HG03439 (cell line): ENCODE results near the gene CAPN9.
"Not testable (repeated sequence)": the region's sequence is repeated elsewhere in the genome, so short reads cannot be mapped to it uniquely, and the experiment has no call there.

Experiments used
- ATAC-seq: cut with Tn5 transposase; IDR thresholded peaks from one replicate; pipeline ENCODE4 v1.9.1; 2021; ENCODE audit warnings: mild to moderate bottlenecking, moderate library complexity; ENCODE audit not compliant: unreplicated experiment

The CAPN9 gene

GRCh38 chr1:230709619-230710542 lies 37.3 kb upstream of the CAPN9 start:
- ATAC-seq = no peak

- ATAC-seq = no peak
Observed at GRCh38 chr1:230710543-230710904, 36.7 kb upstream of the CAPN9 start.

- ATAC-seq = no peak
Observed at GRCh38 chr1:230711245-230711644, 35.9 kb upstream of the CAPN9 start.

- no peak for ATAC-seq
Observed at GRCh38 chr1:230712470-230712942, 34.7 kb upstream of the CAPN9 start.

- ATAC-seq = no peak
Observed at GRCh38 chr1:230713138-230713537, 34.0 kb upstream of the CAPN9 start.

GRCh38 chr1:230713547-230713914 lies 33.7 kb upstream of the CAPN9 start:
- no peak for ATAC-seq

- no peak for ATAC-seq
Observed at GRCh38 chr1:230713915-230714764, 33.0 kb upstream of the CAPN9 start, which contains the start of gene AGT. Gene AGT (minus strand): TSS chr1:230714122. CDS start chr1:230710823, 3,299 bp downstream.

- no peak for ATAC-seq
Observed at GRCh38 chr1:230715510-230715909, 31.7 kb upstream of the CAPN9 start.

- not testable (repeated sequence) for ATAC-seq
Observed at GRCh38 chr1:230716453-230716852, 30.7 kb upstream of the CAPN9 start.

GRCh38 chr1:230717251-230717650 lies 29.9 kb upstream of the CAPN9 start:
- ATAC-seq = no peak

- ATAC-seq = not testable (repeated sequence)
Observed at GRCh38 chr1:230721849-230722522, 25.2 kb upstream of the CAPN9 start.

- no peak for ATAC-seq
Observed at GRCh38 chr1:230725256-230726012, 21.8 kb upstream of the CAPN9 start.

- no peak for ATAC-seq
Observed at GRCh38 chr1:230728710-230729392, 18.3 kb upstream of the CAPN9 start.

- ATAC-seq = no peak
Observed at GRCh38 chr1:230730977-230731376, 16.2 kb upstream of the CAPN9 start.

GRCh38 chr1:230735447-230735846 lies 11.7 kb upstream of the CAPN9 start:
- ATAC-seq = no peak

GRCh38 chr1:230737622-230738262 lies 9.4 kb upstream of the CAPN9 start:
- ATAC-seq = no peak

GRCh38 chr1:230739564-230740290 lies 7.5 kb upstream of the CAPN9 start:
- ATAC-seq = no peak

GRCh38 chr1:230743899-230744298 lies 3.3 kb upstream of the CAPN9 start:
- no peak for ATAC-seq

- no peak for ATAC-seq
Observed at GRCh38 chr1:230744382-230744781, 2.8 kb upstream of the CAPN9 start.
